A673 (cell line): Measurements from ENCODE around the gene RAD9B. TPM values are rescaled to one million over a fixed set of nuclear protein-coding genes. Genes with fewer than 3 reads are reported as not detected.

Experiments used
- BruUV-seq: library from RNA; stranded (reverse); fragments of 400-500 nt; replicated peaks from 2 replicates; lab custom pipeline; 2021; lab: Mats Ljungman, UMichigan
- CTCF ChIA-PET: fragments of 300-600 bp; sonication (Branson Sonifier 250); formaldehyde crosslinking; loops from one replicate; lab custom pipeline; 2022; ENCODE audit warnings: antibody characterized with exemption; lab: Charles Lee
- POLR2A ChIA-PET: fragments of 300-600 bp; sonication (Branson Sonifier 250); formaldehyde crosslinking; loops from one replicate; lab custom pipeline; 2022; ENCODE audit warnings: antibody characterized with exemption; ENCODE audit not compliant: low non-redundant PET; lab: Charles Lee
- DNase-seq: peaks from one replicate; pipeline ENCODE4 v3.0.0-alpha.2; 2015; ENCODE audit warnings: low spot score
- H3K27ac ChIP-seq: fragments of 200-600 bp; sonication (generic); 2 replicates; pipeline ENCODE4 v1.5.1; 2016; ENCODE audit warnings: mixed run types, low read depth, mild to moderate bottlenecking, mixed read lengths, antibody characterized with exemption, low read length; ENCODE audit not compliant: poor library complexity, severe bottlenecking
- H3K27me3 ChIP-seq: fragments of 200-600 bp; sonication (generic); replicated peaks from 2 replicates; pipeline ENCODE4 v1.6.1; 2017; ENCODE audit warnings: mixed run types, low read depth, mild to moderate bottlenecking, mixed read lengths, antibody characterized with exemption, low read length; ENCODE audit not compliant: insufficient read depth, poor library complexity
- H3K36me3 ChIP-seq: fragments of 200-600 bp; sonication (generic); 2 replicates; pipeline ENCODE4 v1.6.1; 2016; ENCODE audit warnings: mixed run types, mild to moderate bottlenecking, mixed read lengths, antibody characterized with exemption, low read length; ENCODE audit not compliant: insufficient read depth, poor library complexity, severe bottlenecking
- H3K4me1 ChIP-seq: fragments of 200-600 bp; sonication (generic); 2 replicates; pipeline ENCODE4 v1.6.1; 2017; ENCODE audit warnings: mixed run types, mild to moderate bottlenecking, mixed read lengths, antibody characterized with exemption, low read length; ENCODE audit not compliant: insufficient read depth, poor library complexity, severe bottlenecking
- H3K4me3 ChIP-seq: fragments of 200-600 bp; sonication (generic); 2 replicates; pipeline ENCODE4 v1.5.1; 2016; ENCODE audit warnings: low read depth, mixed run types, mild to moderate bottlenecking, mixed read lengths, low read length; ENCODE audit not compliant: poor library complexity, severe bottlenecking
- H3K9me3 ChIP-seq: fragments of 200-600 bp; sonication (generic); 2 replicates; pipeline ENCODE4 v1.6.1; 2016; ENCODE audit warnings: mixed run types, low read depth, mild to moderate bottlenecking, mixed read lengths, antibody characterized with exemption, low read length; ENCODE audit not compliant: poor library complexity, severe bottlenecking
- EZH2 ChIP-seq: fragments of 200-600 bp; sonication (generic); IDR thresholded peaks from 2 replicates; pipeline ENCODE4 v1.6.1; 2017; ENCODE audit warnings: borderline replicate concordance, low read depth, mild to moderate bottlenecking, mixed read lengths, antibody characterized with exemption, low read length; ENCODE audit not compliant: poor library complexity, severe bottlenecking
- intact Hi-C: fragments of 100-400 bp; cut with micrococcal nuclease; formaldehyde crosslinking; loops from one replicate; pipeline ENCODE4 v1.10.0; 2022; ENCODE audit not compliant: unreplicated experiment
- total RNA-seq: library from RNA; stranded (reverse); gene quantifications from 2 replicates; pipeline ENCODE4 v1.2.3, GENCODE V29; 2021
- TF ChIP-seq, protein P1 (sequence below): fragments of 300-800, 200-600 bp; sonication (generic); conservative IDR thresholded peaks from 2 replicates; pipeline ENCODE4 v1.5.1; 2017; ENCODE audit warnings: low read depth, mild to moderate bottlenecking, antibody characterized with exemption, low read length, moderate library complexity, mixed read lengths

The RAD9B gene
- total RNA-seq, 1 experiment from 2014 or later = 0.28 TPM

DNA sequence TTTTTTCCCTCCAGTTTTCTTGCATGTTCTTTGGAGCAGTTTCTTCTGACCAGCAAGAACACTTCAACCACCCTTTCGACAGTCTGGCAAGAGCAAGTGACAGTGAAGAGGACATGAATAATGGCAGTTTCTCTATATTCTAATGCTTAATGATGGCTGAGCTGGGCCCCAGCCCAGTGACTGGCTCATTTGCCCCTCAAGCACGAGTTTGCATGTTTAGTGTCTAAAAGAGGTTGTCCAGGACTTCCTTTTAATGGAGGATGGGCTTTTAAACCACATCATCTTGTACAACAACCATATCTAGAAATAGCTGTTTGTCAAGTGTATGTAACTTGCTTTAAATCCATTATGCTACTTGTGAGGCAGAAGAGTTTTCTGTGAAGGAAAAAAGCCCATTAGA, 28.4 kb downstream of the RAD9B start:
- ChIA-PET POLR2A (no interaction called here), CTCF (no interaction called here)
- no peak overlapping the region for H3K27ac ChIP-seq
- no peaks in the 10 kb centered on the region for H3K9me3 ChIP-seq
- no peak for DNase-seq
- peaks cover 12% of the 10 kb centered on the region for H3K4me1 ChIP-seq
- H3K4me3 ChIP-seq = no peak overlapping the region
- TF ChIP-seq EZH2 = no peak
- TF ChIP-seq, protein P1, sequence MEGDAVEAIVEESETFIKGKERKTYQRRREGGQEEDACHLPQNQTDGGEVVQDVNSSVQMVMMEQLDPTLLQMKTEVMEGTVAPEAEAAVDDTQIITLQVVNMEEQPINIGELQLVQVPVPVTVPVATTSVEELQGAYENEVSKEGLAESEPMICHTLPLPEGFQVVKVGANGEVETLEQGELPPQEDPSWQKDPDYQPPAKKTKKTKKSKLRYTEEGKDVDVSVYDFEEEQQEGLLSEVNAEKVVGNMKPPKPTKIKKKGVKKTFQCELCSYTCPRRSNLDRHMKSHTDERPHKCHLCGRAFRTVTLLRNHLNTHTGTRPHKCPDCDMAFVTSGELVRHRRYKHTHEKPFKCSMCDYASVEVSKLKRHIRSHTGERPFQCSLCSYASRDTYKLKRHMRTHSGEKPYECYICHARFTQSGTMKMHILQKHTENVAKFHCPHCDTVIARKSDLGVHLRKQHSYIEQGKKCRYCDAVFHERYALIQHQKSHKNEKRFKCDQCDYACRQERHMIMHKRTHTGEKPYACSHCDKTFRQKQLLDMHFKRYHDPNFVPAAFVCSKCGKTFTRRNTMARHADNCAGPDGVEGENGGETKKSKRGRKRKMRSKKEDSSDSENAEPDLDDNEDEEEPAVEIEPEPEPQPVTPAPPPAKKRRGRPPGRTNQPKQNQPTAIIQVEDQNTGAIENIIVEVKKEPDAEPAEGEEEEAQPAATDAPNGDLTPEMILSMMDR = no peak
- H3K27me3 ChIP-seq = no peaks in the 10 kb centered on the region
- intact Hi-C loops = no loop called here
- peaks cover 12% of the 10 kb centered on the region for H3K36me3 ChIP-seq
- BruUV-seq = no TSS peak

DNA sequence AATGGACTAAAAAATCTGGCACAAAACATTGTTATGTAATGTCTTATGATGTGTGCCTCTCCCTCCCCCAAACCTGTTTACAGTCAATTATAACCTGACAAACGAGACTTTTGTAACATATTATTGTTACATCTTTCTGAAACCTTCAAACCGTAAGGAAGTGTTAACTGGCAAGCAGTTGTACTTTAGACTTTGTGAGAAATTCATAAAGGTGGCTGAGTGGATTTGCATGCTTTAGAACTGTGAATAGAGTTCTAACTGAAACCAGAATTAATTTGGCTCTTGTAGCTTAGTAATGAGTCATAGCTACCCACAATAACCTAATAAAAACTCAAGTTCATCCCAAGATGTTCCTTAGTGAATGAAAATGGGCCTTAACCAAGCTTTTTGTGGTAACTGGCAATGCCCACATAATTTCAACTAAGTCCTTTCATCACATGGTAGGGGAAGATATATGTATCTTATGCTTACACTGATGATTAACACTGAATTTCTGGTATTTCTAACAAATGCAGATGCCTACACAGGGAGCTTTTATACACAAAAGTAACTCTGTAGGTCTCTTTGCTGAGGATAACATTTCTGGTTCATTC, 29.7 kb downstream of the RAD9B start:
- Histone ChIP-seq H3K27ac (no peak overlapping the region), H3K4me1 (peaks cover 12% of the 10 kb centered on the region), H3K4me3 (no peak overlapping the region), H3K9me3 (no peaks in the 10 kb centered on the region), H3K27me3 (no peaks in the 10 kb centered on the region), H3K36me3 (peaks cover 23% of the 10 kb centered on the region)
- no TSS peak for BruUV-seq
- CTCF ChIA-PET = interaction anchor here (0.6 to 0.9 kb wide), 2 partner anchors 19 to 287 kb away, joined by 3 to 7 read pairs; no protein-coding TSS in a partner anchor
- peak; percentile 55 for DNase-seq
- no peak for TF ChIP-seq EZH2
- TF ChIP-seq, protein P1 = no peak
- intact Hi-C loops = no loop called here
- POLR2A ChIA-PET = no interaction called here

DNA sequence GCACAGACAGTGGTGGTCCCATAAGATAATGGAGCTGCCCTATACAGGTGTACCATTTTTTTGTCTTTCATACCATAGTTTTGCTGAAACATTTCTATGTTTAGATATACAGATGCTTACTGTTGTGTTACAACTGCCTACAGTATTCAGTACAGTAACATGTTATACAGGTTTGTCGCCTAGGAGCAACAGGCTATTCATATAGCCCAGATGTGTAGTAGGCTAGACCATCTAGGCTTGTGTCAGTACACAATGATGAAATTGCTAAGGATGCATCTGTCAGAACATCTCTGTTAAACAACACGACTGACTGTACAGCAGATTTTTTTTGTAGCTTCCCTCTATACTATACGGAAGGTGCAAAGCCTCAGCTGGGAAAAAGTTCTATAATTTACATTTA, 30.5 kb downstream of the RAD9B start:
- Histone ChIP-seq H3K27me3 (no peaks in the 10 kb centered on the region), H3K27ac (no peak overlapping the region), H3K4me3 (no peak overlapping the region), H3K4me1 (peaks cover 12% of the 10 kb centered on the region), H3K36me3 (peaks cover 30% of the 10 kb centered on the region), H3K9me3 (no peaks in the 10 kb centered on the region)
- TF ChIP-seq, protein P1 = no peak
- TF ChIP-seq EZH2 = no peak
- DNase-seq = no peak
- intact Hi-C loops = no loop called here
- ChIA-PET POLR2A (no interaction called here), CTCF (no interaction called here)
- BruUV-seq = no TSS peak
